ENCODE results near the gene OSBPL10. TPM values are rescaled to one million over a fixed set of nuclear protein-coding genes. Genes with fewer than 3 reads are reported as not detected.
"Not testable (repeated sequence)": the region's sequence is repeated elsewhere in the genome, so short reads cannot be mapped to it uniquely, and the experiment has no call there.

The OSBPL10 gene
- total and polyA plus RNA-seq, 2 of the 8 experiments (the other 6 are each of a cell fraction or from before 2014, with no cell fraction given), result 26.2 to 86.7 TPM

DNA sequence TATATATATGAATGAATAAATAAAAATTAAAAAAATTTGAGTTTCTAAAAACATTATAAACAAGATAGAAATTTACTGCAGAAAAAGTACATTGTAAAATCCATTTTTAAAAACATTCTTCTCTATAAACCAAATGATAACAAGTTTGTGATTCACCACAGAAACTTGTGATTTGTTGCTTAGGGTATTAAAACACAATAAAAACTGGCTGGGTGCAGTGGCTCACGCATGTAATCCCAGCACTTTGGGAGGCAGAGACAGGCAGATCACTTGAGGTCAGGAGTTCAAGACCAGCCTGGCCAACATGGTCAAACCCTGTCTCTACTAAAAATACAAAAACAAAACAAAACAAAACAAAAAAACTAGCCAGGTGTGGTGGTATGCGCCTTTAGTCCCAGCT is 197.2 kb downstream of the OSBPL10 start:
- WGBS, 2 experiments (ENCODE audit: extremely low coverage in 1 of 2, insufficient coverage in 1 of 2, insufficient read length in 1 of 2, insufficient replicate concordance in 2 of 2, low coverage in 1 of 2, low lambda C conversion rate in 2 of 2, missing lambda C conversion rate in 1 of 2), result 90% methylated on average over 2 of the region's 2 CpGs; no CpG with 5 or more reads in 1 of the 2 experiments
- CTCF ChIA-PET (ENCODE audit: partially characterized antibody); FAIRE-seq: not testable (repeated sequence)

DNA sequence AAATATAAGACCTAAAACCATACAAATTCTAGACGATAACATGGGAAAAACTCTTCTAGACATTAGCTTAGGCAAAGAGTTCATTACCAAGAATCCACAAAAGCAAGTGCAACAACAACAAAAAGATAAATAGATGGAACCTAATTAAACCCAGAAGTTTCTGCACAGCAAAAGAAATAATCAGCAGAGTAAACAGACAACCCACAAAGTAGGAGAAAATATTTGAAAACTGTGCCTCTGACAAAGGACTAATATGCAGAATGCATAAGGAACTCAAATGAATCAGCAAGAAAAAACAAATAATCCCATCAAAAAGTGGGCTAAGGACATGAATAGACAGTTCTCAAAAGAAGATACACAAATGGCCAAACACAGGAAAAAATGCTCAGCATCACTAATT is 198.8 kb downstream of the OSBPL10 start:
- H4K8ac ChIP-seq (ENCODE audit: extremely low read depth, insufficient read depth, low read length), result not testable (repeated sequence)
- WGBS, 2 experiments (ENCODE audit: extremely low coverage in 1 of 2, insufficient coverage in 1 of 2, insufficient read length in 1 of 2, insufficient replicate concordance in 2 of 2, low coverage in 1 of 2, low lambda C conversion rate in 2 of 2, missing lambda C conversion rate in 1 of 2), result 95% methylated on average over 1 of the region's 1 CpG; no CpG with 5 or more reads in 1 of the 2 experiments

More for the DNA sequence above, 197.2 kb downstream of the OSBPL10 start:
- H2BK5ac ChIP-seq (ENCODE audit: low read depth, low read length); H3K4me1 ChIP-seq (replicated peaks in 1 of 4; ENCODE audit: control insufficient read depth in 3 of 4, insufficient read depth in 4 of 4, low read length in 3 of 4); H3K4ac ChIP-seq (replicated peaks; ENCODE audit: insufficient read length, low read depth, low read length); H3K9ac ChIP-seq (replicated peaks in 1 of 4; ENCODE audit: extremely low read depth in 1 of 4, low read depth in 3 of 4, low read length in 3 of 4); H3K4me2 ChIP-seq (ENCODE audit: insufficient read depth in 1 of 2, low read depth in 2 of 2, low read length in 2 of 2); H4K91ac ChIP-seq (replicated peaks; ENCODE audit: insufficient read length, low read length); H3K4me3 ChIP-seq (ENCODE audit: extremely low read depth in 1 of 4, insufficient read depth in 2 of 4, low read depth in 3 of 4, low read length in 4 of 4); POLR2A ChIA-PET (ENCODE audit: partially characterized antibody); H3K23me2 ChIP-seq (ENCODE audit: low read depth, low read length); H2BK20ac ChIP-seq (ENCODE audit: low read length); H3K9me3 ChIP-seq (ENCODE audit: insufficient read depth in 2 of 2, low read depth in 1 of 2, low read length in 1 of 2); H2BK12ac ChIP-seq (ENCODE audit: low read depth, low read length); H4K20me1 ChIP-seq (replicated peaks in 1 of 2; ENCODE audit: control insufficient read depth in 1 of 2, insufficient read depth in 2 of 2, low read length in 2 of 2); H3K18ac ChIP-seq (ENCODE audit: extremely low read depth, low read length); H3K36me3 ChIP-seq (ENCODE audit: control insufficient read depth in 2 of 4, insufficient read depth in 4 of 4, low read length in 3 of 4); H4K8ac ChIP-seq (ENCODE audit: extremely low read depth, insufficient read depth, low read length); H3K27me3 ChIP-seq (replicated peaks in 1 of 4; ENCODE audit: control insufficient read depth in 3 of 4, extremely low read depth in 1 of 4, insufficient read depth in 3 of 4, low read length in 3 of 4); H2BK15ac ChIP-seq (ENCODE audit: low read length); H3K23ac ChIP-seq (ENCODE audit: insufficient read length); H2AFZ ChIP-seq (ENCODE audit: low read length); H4K5ac ChIP-seq (ENCODE audit: insufficient read length, low read depth, low read length); H3K56ac ChIP-seq (replicated peaks; ENCODE audit: insufficient read length, low read depth, low read length); H2AK5ac ChIP-seq (ENCODE audit: low read depth, low read length); H3K14ac ChIP-seq (ENCODE audit: insufficient read length); H2BK120ac ChIP-seq (replicated peaks; ENCODE audit: low read depth, low read length); H3K27ac ChIP-seq (ENCODE audit: low read depth, low read length); H3K79me1 ChIP-seq (ENCODE audit: low read depth, low read length): not testable (repeated sequence)
- H3K79me2 ChIP-seq (ENCODE audit: control insufficient read depth in 1 of 2, insufficient read depth in 2 of 2, low read length in 2 of 2), result peaks cover 0 to 21% of the 10 kb centered on the region in 2 experiments; a peak in 3 of 4 replicates
- peak in 1 of 2 experiments; percentile 22 for DNase-seq (ENCODE audit: low read depth in 1 of 2, low spot score in 2 of 2)

More for the DNA sequence above, 198.8 kb downstream of the OSBPL10 start:
- H3K4me1 ChIP-seq (replicated peaks in 1 of 4; ENCODE audit: control insufficient read depth in 3 of 4, insufficient read depth in 4 of 4, low read length in 3 of 4); H3K23me2 ChIP-seq (ENCODE audit: low read depth, low read length); H3K9me3 ChIP-seq (ENCODE audit: insufficient read depth in 2 of 2, low read depth in 1 of 2, low read length in 1 of 2); H3K27ac ChIP-seq (ENCODE audit: low read depth, low read length); H3K27me3 ChIP-seq (replicated peaks in 1 of 4; ENCODE audit: control insufficient read depth in 3 of 4, extremely low read depth in 1 of 4, insufficient read depth in 3 of 4, low read length in 3 of 4); H2BK20ac ChIP-seq (ENCODE audit: low read length); H3K18ac ChIP-seq (ENCODE audit: extremely low read depth, low read length); H3K23ac ChIP-seq (ENCODE audit: insufficient read length); H3K4ac ChIP-seq (replicated peaks; ENCODE audit: insufficient read length, low read depth, low read length); POLR2A ChIA-PET (ENCODE audit: partially characterized antibody); H4K20me1 ChIP-seq (replicated peaks in 1 of 2; ENCODE audit: control insufficient read depth in 1 of 2, insufficient read depth in 2 of 2, low read length in 2 of 2); H3K4me3 ChIP-seq (ENCODE audit: extremely low read depth in 1 of 4, insufficient read depth in 2 of 4, low read depth in 3 of 4, low read length in 4 of 4); DNase-seq (ENCODE audit: low read depth in 1 of 2, low spot score in 2 of 2); H3K4me2 ChIP-seq (ENCODE audit: insufficient read depth in 1 of 2, low read depth in 2 of 2, low read length in 2 of 2); H2BK15ac ChIP-seq (ENCODE audit: low read length); H3K36me3 ChIP-seq (ENCODE audit: control insufficient read depth in 2 of 4, insufficient read depth in 4 of 4, low read length in 3 of 4); H3K56ac ChIP-seq (replicated peaks; ENCODE audit: insufficient read length, low read depth, low read length); H4K91ac ChIP-seq (replicated peaks; ENCODE audit: insufficient read length, low read length); CTCF ChIA-PET (ENCODE audit: partially characterized antibody); H3K79me1 ChIP-seq (ENCODE audit: low read depth, low read length); H2AK5ac ChIP-seq (ENCODE audit: low read depth, low read length); H2BK12ac ChIP-seq (ENCODE audit: low read depth, low read length); FAIRE-seq; H2BK5ac ChIP-seq (ENCODE audit: low read depth, low read length); H3K14ac ChIP-seq (ENCODE audit: insufficient read length); H2BK120ac ChIP-seq (replicated peaks; ENCODE audit: low read depth, low read length); H2AFZ ChIP-seq (ENCODE audit: low read length); H4K5ac ChIP-seq (ENCODE audit: insufficient read length, low read depth, low read length); H3K9ac ChIP-seq (replicated peaks in 1 of 4; ENCODE audit: extremely low read depth in 1 of 4, low read depth in 3 of 4, low read length in 3 of 4): not testable (repeated sequence)
- peaks cover 0 to 28% of the 10 kb centered on the region in 2 experiments; a peak in 3 of 4 replicates for H3K79me2 ChIP-seq (ENCODE audit: control insufficient read depth in 1 of 2, insufficient read depth in 2 of 2, low read length in 2 of 2)
